Type B pancreatic cell (in vitro differentiated cells): ENCODE results near the gene LIME1. TPM values are rescaled to one million over a fixed set of nuclear protein-coding genes. Genes with fewer than 3 reads are reported as not detected.

Experiments
- DNase-seq: peaks from one replicate; pipeline ENCODE4 v3.0.0; 2021; ENCODE audit warnings: mixed read lengths; ENCODE audit not compliant: unreplicated experiment; ENCODE audit errors: extremely low spot score
- H3K27ac Mint-ChIP-seq: 2 replicates; pipeline ENCODE4 v1.8.0; 2021; ENCODE audit warnings: mild to moderate bottlenecking, mixed read lengths
- H3K27me3 Mint-ChIP-seq: 2 replicates; pipeline ENCODE4 v1.8.0; 2021; ENCODE audit warnings: mixed read lengths
- H3K36me3 Mint-ChIP-seq: 2 replicates; pipeline ENCODE4 v1.8.0; 2021; ENCODE audit warnings: mixed read lengths
- H3K4me1 Mint-ChIP-seq: one replicate; pipeline ENCODE4 v1.8.0; 2021; ENCODE audit warnings: mixed read lengths; ENCODE audit not compliant: unreplicated experiment
- H3K4me3 Mint-ChIP-seq: 2 replicates; pipeline ENCODE4 v1.8.0; 2021; ENCODE audit warnings: mild to moderate bottlenecking, mixed read lengths
- H3K9me3 Mint-ChIP-seq: 2 replicates; pipeline ENCODE4 v1.8.0; 2021; ENCODE audit warnings: mixed read lengths
- CTCF ChIP-seq: fragments of 200-600 bp; sonication (generic); conservative IDR thresholded peaks from 2 replicates; pipeline ENCODE4 v1.5.0; 2021; ENCODE audit warnings: antibody characterized with exemption, mild to moderate bottlenecking
- total RNA-seq: library from RNA; stranded (reverse); gene quantifications from 2 replicates; pipeline ENCODE4 v1.2.1, GENCODE V29; 2021; ENCODE audit warnings: low replicate concordance

Gene LIME1
- total RNA-seq, 1 donor from 2014 or later, result 11.3 TPM

GRCh38 chr20:63781181-63781580, 44.7 kb downstream of the LIME1 start:
- no peak for TF ChIP-seq CTCF
- Mint-ChIP-seq H3K9me3 (no peaks in the 10 kb centered on the region), H3K4me1 (peaks cover 10% of the 10 kb centered on the region), H3K4me3 (no peak overlapping the region), H3K27me3 (no peaks in the 10 kb centered on the region), H3K36me3 (no peaks in the 10 kb centered on the region), H3K27ac (no peak overlapping the region)
- DNase-seq, result no peak

- Mint-ChIP-seq H3K36me3 (no peaks in the 10 kb centered on the region), H3K4me1 (peaks cover 10% of the 10 kb centered on the region), H3K27ac (no peak overlapping the region), H3K9me3 (no peaks in the 10 kb centered on the region), H3K4me3 (no peak overlapping the region), H3K27me3 (no peaks in the 10 kb centered on the region)
- TF ChIP-seq CTCF, result no peak
- DNase-seq, result no peak
Observed at GRCh38 chr20:63782051-63782471, 45.6 kb downstream of the LIME1 start.

- Mint-ChIP-seq H3K27ac (no peak overlapping the region), H3K36me3 (no peaks in the 10 kb centered on the region), H3K9me3 (no peaks in the 10 kb centered on the region), H3K27me3 (no peaks in the 10 kb centered on the region), H3K4me1 (peaks cover 10% of the 10 kb centered on the region), H3K4me3 (no peak overlapping the region)
- no peak for TF ChIP-seq CTCF
- DNase-seq, result no peak
Observed at GRCh38 chr20:63782521-63782971, 46.1 kb downstream of the LIME1 start.

- H3K27me3 Mint-ChIP-seq, result no peaks in the 10 kb centered on the region
- no peaks in the 10 kb centered on the region for H3K9me3 Mint-ChIP-seq
- H3K4me1 Mint-ChIP-seq, result peaks cover 3% of the 10 kb centered on the region
- no peaks in the 10 kb centered on the region for H3K36me3 Mint-ChIP-seq
- DNase-seq, result no peak
- TF ChIP-seq CTCF, result no peak
- H3K27ac Mint-ChIP-seq, result no peak overlapping the region
- no peak overlapping the region for H3K4me3 Mint-ChIP-seq
Observed at GRCh38 chr20:63783970-63784369, 47.5 kb downstream of the LIME1 start.

- no peaks in the 10 kb centered on the region for H3K36me3 Mint-ChIP-seq
- H3K27ac Mint-ChIP-seq, result no peak overlapping the region
- TF ChIP-seq CTCF, result no peak
- no peak for DNase-seq
- H3K4me1 Mint-ChIP-seq, result peaks cover 3% of the 10 kb centered on the region
- H3K9me3 Mint-ChIP-seq, result no peaks in the 10 kb centered on the region
- no peaks in the 10 kb centered on the region for H3K27me3 Mint-ChIP-seq
- no peak overlapping the region for H3K4me3 Mint-ChIP-seq
Observed at GRCh38 chr20:63785691-63786131, 49.2 kb downstream of the LIME1 start.

GRCh38 chr20:63787302-63787701, 50.8 kb downstream of the LIME1 start:
- DNase-seq, result no peak
- Mint-ChIP-seq H3K36me3 (no peaks in the 10 kb centered on the region), H3K4me3 (no peak overlapping the region), H3K4me1 (peaks cover 9% of the 10 kb centered on the region), H3K9me3 (no peaks in the 10 kb centered on the region), H3K27me3 (no peaks in the 10 kb centered on the region), H3K27ac (no peak overlapping the region)
- no peak for TF ChIP-seq CTCF
